HUDEP-2 (cell line): Measurements from ENCODE around the gene SPSB3.
"Not testable (repeated sequence)": the region's sequence is repeated elsewhere in the genome, so short reads cannot be mapped to it uniquely, and the experiment has no call there.

Source experiments
- DNase-seq, 76 experiments: peaks; one replicate each; lab custom pipeline; 2025; ENCODE audit not compliant: unreplicated experiment in 76 of 76; lab: John Stamatoyannopoulos, UW

SPSB3 gene

DNA sequence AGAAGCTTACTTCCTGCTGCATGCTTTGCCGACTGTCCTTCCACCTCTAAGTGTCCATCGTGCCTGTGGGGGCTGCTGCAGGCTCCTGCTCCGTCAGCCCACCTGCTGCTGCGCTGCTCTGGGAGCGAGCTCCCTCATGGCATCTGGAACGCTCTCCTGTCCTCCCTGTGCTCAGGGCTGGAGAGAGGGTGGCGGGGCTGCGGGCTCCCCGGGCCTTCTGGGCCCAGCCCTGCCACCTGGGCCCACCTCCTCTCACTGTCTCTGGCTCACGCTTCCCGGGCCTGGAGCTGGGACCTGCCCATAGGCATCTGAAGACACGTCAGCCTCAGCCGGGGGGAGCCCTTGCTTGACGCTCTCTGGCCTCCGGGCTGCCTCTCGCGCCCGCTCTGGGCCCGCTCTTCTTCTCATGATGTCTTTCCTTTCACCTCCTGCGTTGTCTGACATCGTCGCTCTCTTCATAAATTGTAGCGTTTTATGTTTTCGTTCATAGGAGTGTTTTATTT, 38.0 kb downstream of the SPSB3 start:
- DNase-seq, result no peak

DNA sequence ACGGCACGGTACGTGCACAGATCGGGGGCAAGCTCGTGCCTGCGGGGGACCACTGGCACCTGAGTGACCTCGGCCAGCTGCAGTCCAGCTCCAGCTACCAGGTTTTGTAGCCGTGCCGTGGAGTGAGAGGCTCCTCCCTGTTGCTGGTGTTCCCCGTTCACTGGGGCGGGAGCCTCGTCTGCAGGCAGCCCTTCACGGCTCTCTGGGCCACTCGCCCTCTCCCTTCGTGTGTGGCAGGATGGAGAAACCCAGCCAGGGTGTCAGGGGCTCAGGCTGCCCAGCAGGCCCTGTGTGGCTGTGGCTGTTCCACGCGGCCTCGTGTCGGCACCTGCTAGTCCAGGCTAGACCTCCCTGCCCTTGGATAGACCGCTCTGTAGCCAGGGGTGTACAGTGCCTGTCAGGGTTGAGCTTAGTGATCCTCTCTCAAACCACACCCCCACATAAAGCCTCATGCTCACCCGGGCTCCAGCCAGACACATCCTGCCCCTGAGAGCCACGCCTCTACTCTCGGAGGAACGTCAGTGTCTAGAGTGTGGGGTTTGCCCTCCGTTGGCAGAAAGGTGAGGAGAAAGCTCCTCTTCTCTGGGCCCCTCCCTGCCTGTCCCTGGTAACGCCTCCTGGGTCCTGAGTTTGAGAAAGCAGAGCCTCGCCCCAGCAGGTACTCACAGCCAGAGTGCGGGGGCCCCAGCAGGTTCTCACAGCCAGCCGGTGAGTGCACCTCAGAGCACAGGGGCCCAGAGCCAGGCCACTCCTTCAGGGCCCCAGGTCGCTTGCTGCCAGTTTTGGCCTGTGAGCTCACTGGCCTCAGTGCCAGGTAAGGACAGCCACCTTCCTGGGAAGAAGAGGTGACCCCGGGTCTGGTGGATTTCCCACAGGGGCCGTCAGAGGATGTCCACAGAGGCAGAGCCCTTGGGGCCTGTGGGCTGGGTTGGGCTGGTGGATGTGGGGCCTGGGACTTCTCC, 38.7 kb downstream of the SPSB3 start:
- DNase-seq, result no peak

DNA sequence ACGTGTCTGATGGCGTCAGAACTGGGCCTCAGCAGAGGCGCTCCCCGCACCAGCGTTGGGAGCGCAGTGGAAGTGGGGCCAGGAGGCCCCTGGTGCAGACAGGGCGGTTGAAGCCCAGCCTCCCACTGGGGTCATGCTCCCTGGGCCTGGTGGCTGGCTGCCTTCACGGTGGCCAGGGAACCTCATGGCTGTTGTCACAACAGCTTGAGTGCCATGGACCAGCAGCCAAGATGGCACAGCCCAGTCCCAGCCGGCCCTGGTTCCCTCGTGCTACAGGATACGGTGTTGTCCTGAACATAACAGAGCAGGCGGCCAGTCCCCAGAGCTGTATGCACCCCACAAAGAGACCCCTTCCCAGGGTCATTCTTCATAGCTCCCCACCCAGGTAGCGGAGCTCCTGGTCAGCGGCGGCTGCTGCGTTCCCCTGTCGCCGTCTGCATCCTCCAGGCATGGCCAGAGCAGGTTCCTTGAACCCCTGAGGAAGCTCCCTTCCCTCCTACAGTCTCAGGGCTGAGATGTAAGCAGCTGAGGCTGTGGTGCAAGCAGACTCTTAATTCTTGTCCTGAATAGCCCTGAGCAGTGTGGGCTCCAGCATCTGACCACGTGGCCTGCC, 40.7 kb downstream of the SPSB3 start:
- no peak for DNase-seq

DNA sequence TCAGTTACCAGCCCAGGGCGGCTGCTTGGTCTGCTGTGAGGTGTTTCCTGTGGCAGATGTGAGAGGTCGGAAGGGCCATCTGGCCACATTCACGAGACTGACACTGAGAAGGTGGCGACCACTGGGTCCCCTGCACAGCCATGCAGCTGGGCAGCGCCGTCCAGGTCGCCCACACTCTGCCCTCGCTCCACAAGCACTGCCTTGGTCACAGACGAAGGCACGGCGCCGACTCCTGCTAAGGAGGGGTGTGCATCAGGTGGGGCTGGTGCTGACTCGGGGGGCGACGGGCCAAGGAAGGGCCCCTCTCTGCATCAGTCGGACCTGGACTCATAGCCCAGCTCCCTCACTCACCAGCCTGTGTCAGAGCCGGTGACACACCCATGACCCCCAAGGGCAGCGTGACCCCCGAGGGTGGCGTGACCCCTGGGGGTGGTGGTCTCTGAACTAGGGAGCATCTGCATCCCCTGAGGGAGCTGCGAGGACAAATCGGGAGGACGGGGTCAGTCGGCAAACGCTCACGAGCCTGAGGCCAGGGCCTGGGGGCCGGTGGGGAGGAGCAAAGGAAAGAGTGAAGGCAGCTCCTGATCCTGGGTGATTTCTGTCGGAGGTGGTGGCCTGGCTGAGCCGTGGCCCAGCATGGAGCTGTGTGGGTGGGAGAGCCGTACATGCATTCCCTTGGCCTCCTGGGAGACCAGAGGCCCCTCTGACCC, 41.4 kb downstream of the SPSB3 start:
- no peak for DNase-seq

DNA sequence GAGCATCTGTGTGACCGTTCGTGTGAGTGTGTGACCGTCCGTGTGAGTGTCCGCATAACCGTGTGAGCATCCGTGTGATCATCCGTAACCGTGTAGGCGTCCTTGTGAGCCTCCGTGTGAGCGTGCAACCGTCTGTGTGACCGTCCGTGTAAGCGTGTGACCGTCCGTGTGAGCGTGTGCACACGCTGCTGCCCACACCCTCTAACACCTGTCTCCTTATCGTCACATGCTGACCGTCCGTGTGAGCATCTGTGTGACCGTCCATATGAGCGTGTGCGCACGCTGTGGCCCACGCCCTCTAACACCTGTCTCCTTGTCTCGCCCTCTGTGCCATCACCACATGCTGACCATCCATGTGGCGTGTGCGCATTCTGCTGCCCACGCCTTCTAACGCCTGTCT, 42.1 kb downstream of the SPSB3 start:
- no peak for DNase-seq

GRCh38 chr16:1734816-1735215, 47.6 kb downstream of the SPSB3 start:
- no peak for DNase-seq

DNA sequence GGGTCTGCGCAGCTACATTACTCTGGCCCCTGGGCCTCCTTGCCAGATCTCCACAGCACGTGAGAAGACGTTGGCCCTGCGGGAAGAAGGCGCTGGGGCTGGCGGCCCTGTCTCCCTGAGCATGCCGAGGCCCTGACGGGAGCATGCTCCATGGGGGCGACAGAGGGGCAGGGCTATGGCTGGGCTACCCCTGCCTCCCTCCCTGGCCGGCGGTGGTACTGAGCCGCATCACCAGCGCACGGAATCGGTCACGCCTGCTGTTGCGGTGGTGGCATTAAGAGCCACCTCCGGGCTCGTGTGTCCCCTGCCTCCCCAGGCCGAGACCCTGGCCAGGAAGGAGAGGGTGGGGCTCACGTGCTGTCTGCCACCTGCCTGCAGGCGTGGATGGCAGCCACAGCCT, 48.2 kb downstream of the SPSB3 start:
- DNase-seq, result no peak

GRCh38 chr16:1732551-1732987, 49.8 kb downstream of the SPSB3 start:
- not testable (repeated sequence) for DNase-seq

- no peak for DNase-seq
These were observed 50.3 kb downstream of the SPSB3 start for GRCh38 chr16:1732071-1732470.

DNA sequence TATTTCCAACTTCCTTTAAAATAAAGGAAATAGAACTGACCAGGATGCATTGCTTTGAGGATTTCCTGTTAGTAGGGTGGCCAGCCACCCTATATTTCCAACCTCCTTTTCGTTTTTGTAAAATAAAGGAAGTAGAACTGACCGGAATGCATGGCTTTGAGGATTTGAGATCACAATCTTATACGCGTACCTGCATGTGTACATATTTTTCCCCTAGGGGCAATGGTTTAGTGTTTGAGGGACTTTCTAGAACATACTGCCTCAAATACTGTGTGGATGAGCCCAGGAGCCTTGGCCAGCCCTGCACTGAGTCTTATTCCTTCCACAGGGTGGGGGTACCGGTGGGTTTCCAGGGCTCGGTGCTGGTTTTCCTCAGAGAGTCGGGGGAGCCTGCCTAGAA, 50.8 kb downstream of the SPSB3 start:
- DNase-seq, result no peak

GRCh38 chr16:1731073-1731472, 51.3 kb downstream of the SPSB3 start:
- no peak for DNase-seq

DNA sequence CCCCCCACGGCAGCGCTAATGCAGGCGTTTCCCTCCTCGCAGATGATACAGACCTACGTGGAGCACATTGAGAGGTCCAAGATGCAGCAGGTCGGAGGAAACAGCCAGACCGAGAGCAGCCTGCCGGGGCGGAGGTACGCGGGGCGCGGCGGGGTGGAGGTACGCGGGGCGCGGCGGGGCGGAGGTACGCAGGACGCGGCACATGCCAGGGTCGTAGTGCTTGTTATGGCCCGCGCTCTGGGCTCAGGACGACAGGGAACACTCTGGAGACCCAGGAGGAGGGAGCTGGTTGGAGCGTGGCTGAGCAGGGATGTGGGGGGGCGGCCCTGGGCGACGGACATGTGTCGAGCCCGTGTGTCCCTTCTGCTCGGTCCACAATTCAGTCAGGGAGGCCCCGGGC, 52.9 kb downstream of the SPSB3 start:
- DNase-seq, result no peak

GRCh38 chr16:1729026-1729425, 53.3 kb downstream of the SPSB3 start:
- no peak for DNase-seq

DNA sequence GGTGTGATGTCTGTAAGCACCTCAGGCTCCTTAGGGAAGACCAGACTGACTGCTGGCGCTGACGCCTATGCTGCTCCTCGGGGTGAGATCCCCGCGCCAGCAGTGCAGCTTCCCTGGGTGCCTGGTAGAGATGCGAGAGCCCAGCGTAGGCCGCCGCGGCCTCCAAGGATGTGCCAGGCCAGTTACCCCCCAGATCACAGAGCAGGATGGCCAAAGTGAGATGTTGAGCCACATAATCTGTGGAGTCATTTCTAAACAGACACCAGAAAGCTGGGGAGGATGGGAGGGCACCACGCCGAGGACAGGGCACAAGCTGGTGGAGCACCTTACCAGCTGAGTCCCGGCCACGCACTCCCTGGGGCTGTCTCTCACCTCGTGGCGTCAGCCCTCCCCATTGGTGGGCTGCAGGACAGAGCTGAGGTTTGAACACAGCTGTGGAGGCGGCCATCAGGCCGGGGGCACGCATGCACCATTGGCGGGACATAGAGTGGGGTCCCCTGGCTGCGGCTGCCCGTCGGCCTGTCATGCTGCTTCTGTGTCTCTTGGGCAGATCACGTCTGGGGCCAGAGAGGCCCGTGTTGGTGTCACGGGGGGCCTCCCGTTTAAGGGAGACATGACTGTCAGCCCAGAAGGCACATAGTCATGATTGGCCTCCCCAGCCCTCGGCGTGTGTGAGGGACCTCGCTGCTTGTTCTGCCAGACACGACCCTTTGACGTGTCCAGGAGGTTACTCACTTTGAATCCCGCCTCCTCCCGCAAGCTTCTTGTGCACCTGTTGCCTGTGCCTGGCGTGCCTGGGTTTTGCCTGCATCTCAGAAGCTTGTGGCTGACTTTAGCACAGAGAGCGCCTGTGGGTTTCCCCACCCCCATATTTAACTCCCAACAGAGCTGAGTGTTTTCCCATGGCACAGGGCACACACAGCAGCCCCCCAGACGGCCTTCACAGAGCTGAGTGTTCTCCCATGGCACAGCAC, 54.4 kb downstream of the SPSB3 start:
- no peak for DNase-seq
